HG03442 (cell line): ENCODE measurements around the gene TNFSF15.

Source experiments
- ATAC-seq: cut with Tn5 transposase; IDR thresholded peaks from one replicate; pipeline ENCODE4 v1.9.1; 2021; ENCODE audit warnings: mild to moderate bottlenecking, moderate library complexity; ENCODE audit not compliant: unreplicated experiment

TNFSF15 gene

DNA sequence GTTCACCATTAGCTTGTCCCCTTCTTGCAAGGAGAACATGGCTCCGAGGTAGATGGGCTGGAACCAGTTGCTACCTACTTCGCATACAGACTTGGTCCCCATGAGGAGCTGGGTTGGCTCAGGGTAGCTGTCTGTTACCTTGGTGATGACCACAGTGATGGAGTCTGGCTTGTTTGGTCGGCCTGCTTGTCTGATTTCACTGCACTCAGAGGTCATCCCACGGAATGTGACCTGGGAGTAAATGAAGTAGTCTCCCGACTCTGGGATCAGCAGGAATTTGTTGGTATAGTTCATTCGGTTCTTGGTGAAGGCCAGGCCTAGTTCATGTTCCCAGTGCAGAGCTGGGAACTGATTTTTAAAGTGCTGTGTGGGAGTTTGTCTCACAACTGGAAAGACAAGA lies 15.3 kb downstream of the TNFSF15 start:
- ATAC-seq = no peak

DNA sequence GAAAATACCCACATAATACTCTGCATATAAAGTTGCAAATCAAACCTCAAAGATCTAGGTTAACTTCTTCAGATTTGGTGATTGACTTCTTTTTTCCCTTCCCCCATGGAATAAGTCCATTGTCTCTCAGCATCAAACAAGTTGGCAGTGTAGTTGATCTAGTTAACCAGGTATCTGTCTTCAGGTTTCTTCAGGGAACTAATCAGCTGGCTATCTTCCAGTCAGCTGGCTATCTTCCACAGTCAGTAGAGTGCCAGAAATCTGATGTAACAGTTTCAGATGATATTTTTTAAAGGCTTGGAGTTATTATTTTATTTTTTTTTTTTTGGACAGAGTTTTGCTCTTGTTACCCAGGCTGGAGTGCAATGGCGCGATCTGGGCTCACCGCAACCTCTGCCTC lies 16.8 kb downstream of the TNFSF15 start:
- no peak for ATAC-seq

DNA sequence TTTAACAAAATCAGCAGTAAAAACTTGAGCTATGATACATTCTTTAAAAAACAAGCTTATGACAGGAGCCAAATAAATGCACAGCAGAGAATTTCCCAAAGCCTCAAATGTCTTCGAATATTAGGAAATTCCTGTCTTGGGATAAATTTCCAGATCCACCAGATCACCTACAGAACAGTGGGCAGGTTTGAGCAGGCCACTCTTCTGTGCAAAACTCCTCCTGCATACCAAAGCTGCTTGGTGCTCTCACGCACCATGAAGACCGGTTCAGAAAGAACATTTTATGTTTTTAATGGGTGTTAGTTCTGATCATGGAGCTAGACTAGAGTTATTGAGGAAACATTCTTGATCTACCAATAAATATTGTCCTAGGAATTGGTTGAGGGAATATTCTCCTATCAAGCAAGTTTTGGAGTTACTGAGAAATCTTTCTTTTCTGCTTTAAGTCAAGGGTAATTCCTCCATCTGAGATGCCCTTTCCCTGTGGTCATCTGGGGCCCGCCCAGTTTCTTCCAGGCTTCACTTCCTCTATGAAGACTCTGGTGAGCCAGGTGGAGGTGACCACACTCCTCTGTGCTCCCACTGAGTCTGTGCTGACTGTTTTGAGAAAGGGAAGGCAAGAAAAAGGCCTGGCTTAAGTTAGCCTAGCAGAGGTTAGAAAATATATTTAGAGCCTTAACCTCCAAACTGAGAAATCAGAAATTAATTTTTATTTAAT lies 17.9 kb downstream of the TNFSF15 start:
- no peak for ATAC-seq

DNA sequence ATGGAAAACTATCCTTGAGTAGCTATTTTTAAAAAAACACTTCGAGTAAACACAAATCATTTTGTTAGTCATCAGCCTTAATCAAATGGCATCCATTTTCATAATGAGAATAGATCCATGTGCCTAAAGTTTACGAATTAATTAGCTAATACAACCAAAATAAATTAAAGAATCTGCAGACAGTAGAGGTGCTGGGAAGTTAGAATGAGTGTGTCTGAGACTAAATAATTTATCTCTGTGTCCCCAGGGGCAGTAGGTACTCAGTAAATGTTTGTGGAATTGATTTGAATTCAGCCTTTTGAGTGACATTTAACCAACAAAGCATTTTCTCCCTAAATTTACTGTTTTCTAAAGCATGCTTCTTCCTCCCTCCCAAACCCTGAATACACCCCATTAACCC lies 18.6 kb downstream of the TNFSF15 start:
- ATAC-seq = no peak

DNA sequence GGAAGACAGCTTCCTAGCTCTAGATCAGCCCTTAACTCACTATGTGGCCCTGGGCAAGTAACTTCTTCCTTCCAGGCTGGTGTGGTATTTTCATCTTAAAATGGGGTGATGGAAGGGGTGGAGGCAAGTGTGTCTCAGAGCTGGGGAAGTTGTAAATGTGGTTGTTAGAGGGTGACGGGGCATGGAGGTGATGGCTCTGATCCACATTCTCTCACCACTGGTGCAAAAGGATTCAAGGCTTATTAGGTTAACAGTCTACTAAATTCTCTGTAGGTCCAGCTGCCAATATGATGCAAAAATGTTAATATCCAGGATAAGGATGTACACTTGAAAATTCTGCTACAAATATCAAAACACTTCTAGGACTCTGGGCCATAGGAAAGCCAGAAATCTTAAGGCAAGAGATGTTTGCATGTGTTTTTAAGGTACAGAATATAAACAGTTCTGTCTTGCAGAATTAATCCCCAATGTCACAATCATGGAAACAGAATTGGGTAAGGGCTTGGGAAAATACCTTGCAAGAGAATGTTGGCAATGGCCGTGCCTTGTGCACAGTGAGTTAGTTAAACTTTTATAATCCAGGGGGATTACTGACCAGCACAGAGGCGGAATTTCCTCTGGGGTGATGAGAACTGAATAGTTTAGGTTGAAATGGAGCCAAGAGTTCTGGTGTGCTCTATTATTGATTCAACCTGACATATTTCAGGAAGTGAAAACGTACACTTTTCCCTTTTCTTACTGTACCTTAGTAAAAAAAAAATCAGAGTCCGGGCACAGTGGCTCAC lies 19.8 kb downstream of the TNFSF15 start:
- no peak for ATAC-seq

DNA sequence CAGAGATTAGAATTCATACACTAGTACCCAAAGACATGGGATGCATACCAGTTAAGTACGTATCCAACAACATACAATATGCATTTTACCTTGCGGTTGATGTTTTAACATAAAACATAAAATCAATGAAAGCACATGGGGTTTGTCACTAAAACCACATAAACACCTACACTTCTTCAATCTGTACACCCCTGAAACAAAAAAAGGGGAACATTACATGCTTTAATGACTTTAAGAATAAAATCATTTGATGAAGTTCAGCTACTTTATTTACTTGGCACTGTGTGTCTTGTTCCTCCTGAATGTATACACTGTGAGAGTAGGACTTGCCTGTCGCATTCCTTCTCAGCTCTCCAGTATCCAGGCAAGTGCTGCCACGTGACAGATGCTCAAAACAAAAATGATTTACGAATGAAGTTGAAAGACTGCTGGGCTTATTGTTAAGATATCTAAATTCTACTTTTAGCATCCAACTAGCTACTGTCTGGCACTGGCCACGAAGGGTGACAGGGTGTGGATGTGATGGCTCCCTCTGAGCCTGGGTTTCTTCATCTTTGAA lies 21.0 kb downstream of the TNFSF15 start:
- ATAC-seq = no peak

DNA sequence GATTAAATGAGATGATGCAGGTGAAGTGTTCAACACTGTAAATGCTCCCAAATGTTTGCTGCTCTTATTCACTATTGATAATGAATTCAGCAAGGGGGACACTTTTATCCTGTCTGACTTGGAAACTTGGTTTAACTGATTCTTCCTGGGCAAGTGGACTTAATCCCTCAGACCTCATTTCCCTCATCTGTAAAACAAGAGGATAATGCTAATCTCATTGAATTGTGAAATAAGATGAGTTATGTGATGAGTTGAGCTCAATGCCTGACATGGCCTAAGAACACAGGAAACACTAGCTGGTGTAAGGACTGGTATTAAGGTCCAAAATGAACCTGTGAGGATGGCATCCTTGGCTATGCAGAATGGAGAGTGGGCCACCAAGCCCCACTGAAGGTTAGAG lies 23.3 kb downstream of the TNFSF15 start:
- ATAC-seq = no peak

DNA sequence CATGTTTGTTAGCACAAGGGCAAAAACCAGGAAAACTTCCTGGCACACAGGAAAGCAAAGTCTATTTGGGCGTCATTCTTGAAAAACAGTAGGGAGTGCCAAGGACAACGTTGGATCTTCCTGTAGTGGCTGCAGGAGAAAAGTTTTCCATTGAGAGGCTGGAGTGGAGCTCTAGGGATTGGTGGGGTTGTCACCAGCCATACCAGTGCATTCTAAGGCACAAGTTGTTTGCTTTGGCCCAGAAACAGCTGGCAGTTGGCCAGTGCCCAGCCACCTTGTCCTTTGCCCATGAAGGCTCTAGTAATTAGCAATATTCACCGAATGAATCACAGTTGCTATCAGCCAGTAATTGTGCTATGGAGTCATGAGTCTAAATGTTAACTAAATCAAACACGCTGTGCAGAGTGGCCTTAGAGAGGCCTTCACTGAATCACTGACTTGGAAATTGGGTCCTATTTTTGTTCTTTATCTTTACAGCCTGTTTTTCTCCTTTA lies 26.4 kb downstream of the TNFSF15 start:
- no peak for ATAC-seq

DNA sequence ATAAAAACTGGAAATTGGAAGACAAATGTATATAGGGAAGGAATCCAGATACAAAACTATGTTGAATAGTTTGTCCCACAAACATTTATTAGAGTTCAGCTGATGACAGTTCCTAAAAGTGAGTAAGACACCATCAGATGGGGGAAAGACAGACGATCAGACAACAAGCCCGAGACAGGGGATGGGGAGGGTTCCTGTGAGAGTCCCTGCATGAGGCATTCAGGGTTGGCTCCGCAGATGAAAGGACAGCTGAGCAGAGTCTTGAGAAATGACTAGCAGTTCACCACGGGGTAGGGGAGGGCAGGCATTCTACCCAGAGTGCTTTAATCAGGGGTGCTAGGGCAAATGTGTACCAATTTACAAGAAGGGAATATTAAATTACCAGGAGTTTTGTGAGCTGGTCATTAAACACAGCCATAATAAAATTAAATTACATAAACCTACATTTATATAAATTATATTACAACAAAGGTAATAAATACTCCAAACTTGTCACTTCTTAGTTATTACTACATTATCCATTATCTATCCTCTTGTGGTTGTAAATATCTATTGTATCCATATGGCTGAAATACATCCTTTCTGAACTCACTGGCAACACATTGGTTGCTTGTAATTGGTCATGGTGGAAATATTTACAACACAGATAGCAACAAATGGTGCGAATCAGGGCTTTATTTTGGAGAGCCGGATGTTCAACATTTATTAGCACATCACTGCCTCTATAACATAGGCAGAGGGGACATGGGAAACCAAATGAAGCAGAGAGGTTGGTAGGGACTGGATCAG lies 27.8 kb downstream of the TNFSF15 start:
- ATAC-seq = no peak

DNA sequence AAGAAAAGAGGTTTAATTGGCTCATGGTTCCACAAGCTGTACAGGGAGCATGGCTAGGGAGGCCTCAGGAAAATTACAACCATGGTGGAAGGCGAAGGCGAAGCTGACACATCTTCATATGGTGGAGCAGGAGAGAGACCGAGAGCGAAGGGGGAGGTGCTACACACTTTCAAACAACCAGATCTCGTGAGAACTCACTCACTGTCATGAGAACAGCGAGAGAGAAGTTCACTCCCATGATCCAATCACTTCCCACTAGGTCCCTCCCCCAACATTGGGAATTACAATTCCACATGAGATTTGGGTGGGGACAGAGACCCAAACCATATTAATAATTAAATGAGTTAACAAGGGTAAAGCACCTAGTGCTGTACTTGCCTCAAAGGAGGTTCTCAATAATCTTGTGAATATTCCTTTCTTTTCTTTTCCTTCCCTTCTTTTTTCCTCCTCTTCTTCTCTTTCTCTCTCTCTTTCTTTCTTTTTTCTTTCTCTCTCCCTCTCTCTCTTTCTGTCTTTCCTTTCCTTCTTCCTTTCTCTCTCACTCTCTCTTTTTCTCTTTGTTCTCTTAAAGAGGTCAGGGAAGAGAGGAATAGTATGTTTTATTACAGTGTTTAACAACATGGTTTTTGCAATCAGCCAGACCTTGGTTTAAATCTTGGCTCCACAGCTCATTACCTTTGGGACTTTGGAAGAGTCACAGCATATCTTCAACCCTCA lies 29.0 kb downstream of the TNFSF15 start:
- no peak for ATAC-seq

DNA sequence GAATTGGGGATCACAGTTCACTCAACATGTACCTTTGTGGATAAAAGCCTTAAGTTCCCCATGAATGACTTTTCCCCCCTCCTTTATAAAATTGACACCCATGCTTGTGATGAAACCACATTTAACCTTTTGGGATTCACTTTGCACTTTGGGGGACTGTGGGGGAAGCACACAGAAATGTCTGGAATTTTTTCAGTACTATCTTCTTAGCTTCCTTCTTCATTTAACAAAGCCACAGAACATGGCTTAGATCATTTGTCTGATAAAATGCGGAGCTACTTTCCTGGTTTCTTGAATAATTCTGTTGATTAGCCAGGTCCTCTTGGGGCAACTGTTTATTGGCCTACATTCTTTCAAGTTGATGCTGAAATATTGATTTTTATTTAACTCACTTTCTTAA lies 29.9 kb downstream of the TNFSF15 start:
- no peak for ATAC-seq

DNA sequence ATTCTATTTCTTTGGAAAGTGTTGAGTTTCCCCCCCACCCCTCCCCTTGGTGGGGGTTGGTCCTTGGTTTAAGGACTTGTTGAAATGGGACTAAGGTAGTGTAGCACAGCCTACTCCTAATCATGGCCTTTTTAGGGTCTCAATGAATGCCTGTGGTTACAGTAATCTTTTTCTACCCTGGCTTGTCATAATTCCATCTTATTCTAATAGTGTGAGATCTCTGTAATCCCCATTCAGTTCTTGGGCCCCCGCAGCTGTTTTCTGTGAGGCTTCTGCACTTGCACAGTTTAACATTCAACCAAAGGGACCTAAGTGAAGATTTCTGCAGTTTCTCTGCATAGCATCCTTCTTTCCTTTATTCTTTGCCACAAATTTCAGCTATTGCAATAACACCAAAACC lies 30.7 kb downstream of the TNFSF15 start:
- ATAC-seq = no peak

DNA sequence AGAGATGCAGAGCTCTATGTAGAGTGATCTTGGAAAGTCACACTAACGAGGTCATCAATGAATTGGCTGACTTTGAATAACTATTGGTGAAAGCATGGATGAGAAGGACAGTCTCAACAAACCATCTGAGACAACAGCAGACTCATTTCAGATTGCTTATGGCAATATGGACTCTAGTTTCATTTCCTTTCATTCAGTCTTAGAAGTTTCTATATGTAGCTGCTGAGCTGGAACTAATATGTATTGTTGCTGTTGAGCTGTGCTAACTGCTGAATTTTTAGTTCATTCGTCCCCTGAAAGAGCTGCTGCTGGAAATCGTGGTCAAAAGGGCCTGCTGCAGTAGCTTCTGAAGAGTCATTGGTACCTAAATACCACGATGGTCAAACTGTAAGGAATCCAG lies 31.3 kb downstream of the TNFSF15 start:
- ATAC-seq = no peak

DNA sequence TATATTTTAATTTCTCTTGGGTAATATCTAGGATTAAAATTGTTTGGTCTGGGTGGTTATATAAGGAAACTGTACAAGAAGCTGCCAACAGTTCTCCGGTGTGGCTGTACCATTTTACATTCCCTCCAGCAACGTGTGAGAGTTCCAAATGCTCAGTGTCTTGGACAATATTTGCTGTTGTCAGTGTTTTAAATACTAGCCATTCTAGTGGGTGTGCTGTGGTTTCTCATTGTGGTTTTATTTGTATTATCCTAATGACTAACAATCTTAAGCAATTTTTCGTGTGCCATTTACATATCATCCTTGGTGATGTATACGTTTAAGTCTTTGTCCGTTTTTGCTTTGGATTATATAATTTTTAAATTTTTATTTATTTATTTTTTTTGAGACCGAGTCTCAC lies 34.0 kb downstream of the TNFSF15 start:
- ATAC-seq = no peak

DNA sequence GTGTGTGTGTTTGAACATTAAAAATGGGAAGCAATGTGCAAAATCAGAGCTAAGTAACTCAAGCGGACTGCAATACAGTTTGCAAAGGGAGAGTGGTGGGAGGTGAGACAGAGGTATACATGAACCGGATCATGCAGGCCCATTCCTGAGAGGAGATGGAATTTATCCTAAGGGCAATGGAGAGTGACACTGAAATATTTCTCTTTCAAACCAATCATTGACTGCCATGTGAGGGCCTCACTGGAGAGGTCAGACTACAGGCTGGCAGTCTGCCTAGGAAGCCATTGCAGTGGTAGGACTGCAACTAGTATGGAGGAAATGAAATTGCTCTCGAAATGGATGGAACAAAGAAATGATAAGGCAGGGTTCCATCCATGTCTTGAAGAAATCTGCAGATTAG lies 34.8 kb downstream of the TNFSF15 start:
- no peak for ATAC-seq

DNA sequence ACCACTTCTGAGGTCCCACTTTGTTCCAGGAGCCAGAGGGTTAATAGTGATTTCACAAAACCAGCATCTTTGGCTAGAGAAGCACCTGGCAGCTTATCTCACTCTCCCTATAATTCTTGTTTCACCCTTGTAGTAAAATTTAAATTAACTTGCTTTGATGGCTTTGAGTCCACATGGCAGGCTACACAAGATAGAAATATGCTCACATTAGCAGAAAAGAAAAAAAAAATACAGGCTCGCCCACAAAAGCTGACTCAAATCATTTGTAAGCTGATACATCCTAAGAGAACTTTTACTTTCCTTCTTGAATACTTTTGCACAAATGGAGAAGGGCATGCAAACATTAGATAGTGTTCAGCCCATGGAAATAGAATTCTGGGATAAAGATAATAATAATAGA lies 36.2 kb downstream of the TNFSF15 start:
- no peak for ATAC-seq

DNA sequence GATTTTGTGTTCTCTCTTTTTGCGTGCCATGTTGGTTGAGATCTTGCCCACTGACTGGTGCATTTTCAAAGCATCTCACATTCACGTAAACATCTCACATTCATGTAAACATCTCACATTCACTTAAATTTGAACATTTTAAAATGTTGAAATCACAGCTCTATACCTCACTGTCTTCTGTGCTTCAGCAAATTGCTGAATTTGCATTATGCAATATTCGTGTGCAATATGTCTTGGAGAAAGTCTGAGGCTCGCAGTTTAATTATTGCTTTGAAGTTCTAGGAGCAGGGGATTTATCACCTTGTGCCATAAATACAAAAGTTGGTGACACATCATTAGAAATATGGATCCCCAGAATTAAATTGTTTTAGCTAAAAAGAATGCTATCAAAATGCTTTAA lies 42.6 kb downstream of the TNFSF15 start:
- no peak for ATAC-seq

DNA sequence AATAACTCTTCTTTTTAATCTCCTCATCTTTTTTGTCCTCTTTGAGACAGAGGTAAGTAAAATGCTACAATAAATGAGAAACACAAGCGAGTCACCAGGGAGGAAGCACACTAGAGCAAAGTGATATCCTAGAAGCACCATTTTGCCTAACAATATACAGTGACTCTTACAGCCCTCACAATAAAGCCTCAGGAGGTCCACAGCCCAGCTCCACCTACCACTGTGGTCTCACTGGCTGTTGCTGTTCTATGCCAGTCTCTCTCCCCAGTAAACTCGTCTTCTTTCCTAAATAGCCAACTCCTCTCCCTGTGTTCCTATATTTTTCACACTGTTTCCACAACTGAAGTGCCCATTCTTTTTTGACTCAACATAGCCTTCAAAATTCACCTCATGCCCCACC lies 44.3 kb downstream of the TNFSF15 start:
- no peak for ATAC-seq

DNA sequence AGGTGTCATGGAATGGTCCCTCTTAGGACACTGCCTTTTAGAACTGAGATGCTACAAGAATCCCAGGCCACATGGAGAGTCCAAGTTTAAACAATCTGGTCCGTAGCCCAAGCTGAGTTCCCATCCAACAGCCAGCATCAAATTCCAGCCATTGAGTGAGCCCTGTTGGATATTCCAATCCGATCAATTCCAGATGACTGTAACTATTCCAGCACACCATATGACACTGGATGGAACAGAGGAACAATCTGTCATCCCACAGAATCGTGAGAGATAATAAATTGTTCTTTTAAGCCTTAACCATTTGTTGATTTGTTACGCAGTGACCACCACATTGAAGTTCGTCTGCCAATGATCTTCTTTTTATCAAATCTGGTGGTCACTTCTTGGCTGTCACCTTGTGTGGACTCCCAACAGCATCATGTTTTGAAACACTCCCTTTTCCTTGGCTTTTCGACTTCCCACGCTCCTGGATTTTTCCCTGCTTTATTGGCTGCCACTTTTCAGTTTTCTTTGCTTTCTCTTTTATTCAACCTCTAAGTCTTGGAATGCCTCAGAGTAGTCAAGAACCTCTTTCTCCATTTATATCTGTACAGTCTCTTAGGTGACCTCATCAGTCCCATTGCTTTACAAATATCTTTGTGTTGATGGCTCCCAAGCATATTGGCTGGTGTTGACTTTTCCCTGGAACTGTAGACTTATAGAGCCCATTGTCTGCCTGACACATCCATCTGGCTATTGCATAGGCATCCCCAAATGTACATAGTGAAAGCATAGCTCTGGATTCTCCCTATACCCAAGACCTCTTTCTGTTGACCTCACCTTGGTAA lies 46.1 kb downstream of the TNFSF15 start:
- ATAC-seq = no peak

DNA sequence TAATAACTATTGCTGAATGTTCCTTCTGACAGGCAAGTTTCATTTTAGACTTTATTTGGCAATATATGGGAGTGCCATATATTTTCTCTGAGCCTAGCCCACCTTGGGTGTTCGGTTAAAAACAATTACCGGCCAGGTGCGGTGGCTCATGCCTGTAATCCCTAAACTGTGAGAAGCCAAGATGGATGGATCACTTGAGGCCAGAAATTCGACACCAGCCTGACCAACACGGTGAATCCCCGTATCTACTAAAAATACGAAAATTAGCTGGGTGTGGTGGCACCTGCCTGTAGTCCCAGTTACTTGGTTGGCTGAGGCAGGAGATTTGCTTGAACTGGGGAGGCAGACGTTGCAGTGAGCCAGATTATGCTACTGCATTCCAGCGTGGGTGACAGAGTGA lies 47.9 kb downstream of the TNFSF15 start:
- ATAC-seq = no peak
